GM18907 (cell line): ENCODE results near the gene PEAK1.
"Not testable (repeated sequence)": the region's sequence is repeated elsewhere in the genome, so short reads cannot be mapped to it uniquely, and the experiment has no call there.

Experiments used
- ATAC-seq: cut with Tn5 transposase; IDR thresholded peaks from one replicate; pipeline ENCODE4 v1.9.1; 2021; ENCODE audit warnings: mild to moderate bottlenecking, moderate library complexity; ENCODE audit not compliant: unreplicated experiment

Gene PEAK1

DNA sequence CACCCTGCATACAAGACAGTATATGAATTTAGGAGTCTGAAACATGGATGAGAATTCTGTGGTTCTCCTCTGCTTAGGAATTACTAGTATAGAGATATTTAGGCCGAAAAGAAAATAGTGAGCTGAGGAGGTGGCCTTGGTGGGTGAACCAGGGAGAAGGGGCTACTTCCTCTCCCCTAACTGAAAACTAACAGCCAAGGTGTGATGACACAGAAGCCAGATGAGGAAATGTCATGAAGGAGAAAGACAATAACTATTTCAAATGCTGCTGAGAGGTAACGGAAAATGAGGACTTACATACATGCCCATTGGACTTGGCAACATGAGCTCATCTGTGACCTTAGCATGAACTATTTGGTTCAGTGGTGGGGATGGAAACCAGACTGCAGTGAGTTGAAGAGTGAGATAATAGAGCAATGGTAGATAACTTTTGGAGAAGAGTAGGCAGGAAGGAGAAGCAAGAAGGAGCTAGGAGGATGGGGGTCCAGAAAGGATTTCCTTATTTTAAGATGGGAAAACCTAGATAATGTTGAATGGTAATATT, 234.6 kb downstream of the PEAK1 start:
- ATAC-seq: no peak

DNA sequence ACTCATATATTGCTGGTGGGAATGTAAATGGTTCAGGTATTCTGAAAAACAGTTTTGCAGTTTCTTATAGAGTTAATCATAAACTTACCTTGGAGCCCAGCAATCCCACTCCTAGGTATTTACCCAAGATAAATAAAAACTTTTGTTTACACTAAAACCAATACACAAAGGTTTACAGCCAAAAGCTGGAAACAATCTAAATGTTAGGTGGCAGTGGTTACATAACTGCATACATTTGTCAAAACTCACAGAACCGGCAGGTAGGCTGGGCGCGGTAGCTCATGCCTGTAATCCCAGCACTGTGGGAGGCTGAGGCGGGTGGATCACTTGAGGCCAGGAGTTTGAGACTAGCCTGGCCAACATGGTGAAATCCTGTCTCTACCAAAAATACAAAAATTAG, 235.6 kb downstream of the PEAK1 start:
- not testable (repeated sequence) for ATAC-seq

DNA sequence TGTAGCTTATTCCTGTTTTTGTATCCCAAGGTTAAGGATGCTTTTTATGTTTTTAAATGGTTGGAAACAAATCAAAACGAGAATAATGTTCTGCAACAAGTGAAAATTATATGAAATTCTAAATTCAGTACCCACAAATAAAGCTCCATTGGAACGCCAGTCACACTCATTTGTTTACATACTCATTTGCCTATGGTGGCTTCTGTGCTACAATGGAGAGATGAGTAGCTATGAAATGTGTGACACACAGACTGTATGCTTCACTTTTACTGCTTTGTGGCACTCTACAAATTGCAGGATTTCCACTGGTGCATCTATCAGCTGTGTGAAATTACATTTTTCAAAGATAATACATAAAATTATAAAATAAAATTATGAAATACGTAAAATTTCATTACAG, 236.8 kb downstream of the PEAK1 start:
- no peak for ATAC-seq

DNA sequence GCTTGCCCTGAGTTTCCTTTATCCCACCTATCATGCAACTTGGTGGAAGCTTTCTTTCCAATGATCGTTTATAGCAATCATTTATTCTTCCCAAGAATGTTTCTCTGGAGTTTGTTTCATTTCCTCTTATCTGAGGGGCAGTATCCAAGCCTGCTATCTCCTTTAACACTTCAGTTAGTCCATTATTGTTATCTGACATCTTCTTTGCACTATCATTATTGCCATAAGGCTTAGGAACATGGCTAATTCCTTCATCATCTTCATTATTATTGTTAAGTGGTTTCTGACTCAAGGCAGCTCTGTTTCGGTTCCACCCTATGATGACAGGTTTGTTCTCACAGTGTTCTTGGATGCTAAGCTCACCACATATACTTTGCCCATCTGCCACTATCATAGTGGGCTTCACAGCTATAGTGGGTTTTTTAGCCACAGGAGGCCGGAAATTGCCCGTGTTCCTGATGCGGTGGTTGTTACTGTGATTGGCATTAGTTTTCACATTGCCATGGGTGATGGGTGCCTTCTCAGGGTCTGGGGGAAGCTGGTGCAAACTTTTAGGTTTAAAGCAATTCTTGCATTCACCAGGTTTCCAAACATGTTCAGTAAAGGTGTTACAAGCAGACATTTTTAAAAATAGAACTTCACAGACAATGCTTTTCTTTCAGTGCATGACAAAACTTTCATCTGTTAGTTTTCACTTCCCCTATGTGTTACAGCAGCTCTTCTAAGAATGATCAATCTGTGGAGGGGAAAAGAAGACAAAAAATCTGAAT, 238.4 kb downstream of the PEAK1 start:
- ATAC-seq: peak; percentile 56

DNA sequence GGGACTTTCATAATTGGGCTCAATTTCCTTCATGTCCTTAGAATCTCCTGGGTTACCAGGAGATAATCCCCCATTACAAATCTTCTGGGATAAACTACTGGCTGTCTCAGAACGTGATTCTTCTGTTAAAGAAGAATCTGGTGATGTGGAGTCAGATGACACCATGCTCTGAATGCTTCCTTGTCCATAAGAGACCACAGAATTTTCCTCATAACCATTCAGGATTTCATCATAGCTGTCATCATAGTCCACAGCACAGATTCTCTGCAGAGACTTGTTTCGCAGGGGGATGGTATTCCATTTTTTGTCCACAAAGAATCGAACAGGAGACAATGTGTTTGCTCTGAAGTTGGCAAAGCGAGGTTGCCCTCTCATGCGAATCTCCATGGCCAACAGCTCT, 239.1 kb downstream of the PEAK1 start:
- no peak for ATAC-seq

DNA sequence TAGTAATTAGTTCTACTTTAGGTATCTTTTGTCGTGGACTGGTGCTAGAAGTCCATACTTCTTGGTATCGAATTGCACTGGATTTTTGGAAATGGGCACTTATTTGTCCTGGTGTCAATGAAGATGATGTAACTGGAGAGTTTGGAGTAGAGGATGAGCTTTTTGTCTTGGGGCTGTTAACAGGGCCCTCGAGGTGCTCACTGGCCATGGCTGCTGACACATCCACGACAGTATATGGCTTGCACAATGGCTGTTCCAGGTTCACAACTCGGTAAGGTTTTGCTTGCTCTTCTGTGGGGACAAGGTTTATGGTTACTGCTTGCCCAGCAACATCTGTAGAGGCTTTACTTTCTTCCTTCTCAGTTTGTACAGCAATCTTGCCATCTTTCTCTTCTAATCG, 239.6 kb downstream of the PEAK1 start:
- no peak for ATAC-seq

DNA sequence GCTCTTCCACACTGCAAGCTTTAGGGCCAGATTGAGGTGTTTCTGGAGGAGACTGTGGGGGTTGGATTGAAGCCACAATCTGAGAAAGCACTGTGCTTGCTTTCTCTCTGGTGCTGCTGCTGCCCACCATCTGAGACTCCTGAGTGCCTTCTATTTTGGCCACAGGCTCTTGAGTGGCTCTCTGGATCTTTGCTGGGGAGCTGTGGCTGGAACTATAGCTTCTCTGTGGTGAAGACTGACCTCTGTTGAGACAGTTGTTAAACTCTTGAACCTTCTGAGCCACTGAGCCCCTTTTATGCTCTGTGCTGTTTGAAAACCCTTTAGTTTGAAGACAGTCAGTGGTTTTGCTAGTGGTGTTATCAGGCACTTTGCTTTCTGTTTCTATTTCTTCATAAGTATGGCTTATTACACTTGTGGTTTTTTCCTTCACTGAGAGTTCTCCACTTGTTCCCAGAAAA, 240.3 kb downstream of the PEAK1 start:
- peak; percentile 65 for ATAC-seq

DNA sequence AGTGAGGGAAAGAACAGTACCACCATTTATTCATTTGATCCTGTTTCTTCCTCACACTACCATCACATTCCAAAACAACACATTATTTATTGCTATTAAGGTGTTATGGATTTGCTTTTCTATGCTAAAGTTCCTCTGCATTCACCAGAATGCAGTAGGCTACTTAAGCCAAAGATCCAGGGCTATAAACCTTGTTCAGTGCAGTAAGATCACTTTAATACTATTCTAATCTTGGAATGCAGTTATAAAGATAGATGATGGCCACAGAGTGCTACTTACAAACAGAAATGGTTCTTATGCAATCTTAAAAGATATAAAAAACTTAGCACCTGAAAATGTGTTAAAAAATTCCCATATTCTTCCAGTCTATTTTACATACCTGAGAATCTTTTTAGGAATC, 241.5 kb downstream of the PEAK1 start:
- no peak for ATAC-seq

DNA sequence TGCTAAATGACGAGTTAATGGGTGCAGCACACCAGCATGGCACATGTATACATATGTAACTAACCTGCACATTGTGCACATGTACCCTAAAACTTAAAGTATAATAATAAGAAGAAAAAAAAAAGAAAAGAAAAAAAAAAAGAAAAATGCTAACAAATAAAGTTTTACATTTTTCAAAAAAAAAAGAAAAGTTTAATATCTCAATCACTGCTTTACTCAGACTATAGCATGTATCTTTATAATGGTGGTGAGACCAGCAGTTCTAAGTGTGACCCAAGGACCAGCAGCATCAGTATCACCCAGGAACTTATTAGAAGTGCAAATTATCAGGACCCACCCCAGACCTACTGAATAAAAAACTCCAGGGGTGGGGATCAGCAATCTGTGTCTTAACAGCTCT, 243.8 kb downstream of the PEAK1 start:
- ATAC-seq: not testable (repeated sequence)

DNA sequence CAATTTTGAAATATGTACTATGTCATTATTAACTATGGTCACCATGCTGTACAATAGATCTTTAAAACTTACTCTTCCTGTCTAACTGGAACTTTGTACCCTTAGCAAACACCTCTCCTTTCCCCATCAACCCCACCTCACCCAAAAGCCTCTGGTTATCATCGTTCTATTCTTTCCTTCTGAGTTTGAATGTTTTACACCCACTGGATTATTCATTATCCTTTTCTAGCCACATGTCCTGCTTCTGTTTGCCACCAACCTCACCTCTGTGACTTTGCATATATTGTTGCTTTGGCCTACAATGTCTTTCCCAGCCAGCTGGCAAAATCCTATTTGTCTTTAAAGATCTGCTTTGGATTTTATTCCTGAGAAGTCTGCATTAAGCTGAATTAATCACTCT, 246.4 kb downstream of the PEAK1 start:
- no peak for ATAC-seq

DNA sequence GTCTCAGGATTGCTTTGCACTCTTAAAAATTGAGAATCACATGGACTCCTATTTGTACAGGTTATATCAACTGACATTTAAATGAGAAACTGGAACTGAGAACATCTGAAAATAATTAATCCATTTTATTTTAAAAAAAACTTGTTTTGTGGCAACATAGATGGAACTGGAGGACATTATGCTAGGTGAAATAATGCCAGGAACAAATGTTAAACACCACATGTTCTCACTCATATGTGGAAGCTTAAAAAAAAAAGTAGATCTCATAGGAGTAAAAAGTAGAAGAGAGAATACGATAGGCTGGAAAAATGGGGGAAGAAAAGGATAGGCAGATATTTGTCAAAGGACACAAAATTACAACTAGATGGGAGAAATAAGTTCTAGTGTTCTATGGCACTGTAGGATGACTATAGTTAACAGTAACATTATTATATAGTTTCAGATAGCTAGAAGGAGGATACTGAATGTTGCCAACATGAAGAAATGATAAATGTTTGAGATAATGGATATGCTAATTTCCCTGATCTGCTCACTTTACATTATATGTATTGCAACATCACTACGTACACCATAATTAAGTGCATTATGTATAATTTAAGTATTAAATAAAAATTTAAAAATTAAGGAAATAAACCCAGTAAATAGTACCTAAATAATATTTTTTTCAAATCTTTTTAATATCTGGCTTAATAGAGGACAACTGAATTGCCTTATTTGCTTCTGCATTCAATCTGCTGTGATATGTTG, 248.5 kb downstream of the PEAK1 start:
- ATAC-seq: no peak

DNA sequence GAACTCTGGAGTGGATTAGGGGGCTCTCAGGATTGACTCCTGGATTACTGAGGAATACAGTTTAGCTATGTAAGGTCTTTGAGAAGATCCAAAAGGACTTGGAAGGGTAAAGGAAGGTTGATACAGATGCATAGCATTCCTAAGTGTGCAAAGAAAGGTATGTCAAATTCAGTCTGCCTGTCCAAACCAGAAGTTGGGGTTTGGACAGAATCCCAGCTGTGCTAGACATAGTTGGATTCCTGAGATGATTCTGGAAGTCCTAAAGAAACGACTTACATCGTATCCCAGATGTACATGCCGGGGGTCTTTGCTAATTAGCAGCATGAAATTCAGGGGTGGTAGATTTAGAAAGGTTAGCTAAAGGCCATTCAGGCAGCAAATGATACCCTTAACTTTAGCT, 251.3 kb downstream of the PEAK1 start:
- no peak for ATAC-seq

DNA sequence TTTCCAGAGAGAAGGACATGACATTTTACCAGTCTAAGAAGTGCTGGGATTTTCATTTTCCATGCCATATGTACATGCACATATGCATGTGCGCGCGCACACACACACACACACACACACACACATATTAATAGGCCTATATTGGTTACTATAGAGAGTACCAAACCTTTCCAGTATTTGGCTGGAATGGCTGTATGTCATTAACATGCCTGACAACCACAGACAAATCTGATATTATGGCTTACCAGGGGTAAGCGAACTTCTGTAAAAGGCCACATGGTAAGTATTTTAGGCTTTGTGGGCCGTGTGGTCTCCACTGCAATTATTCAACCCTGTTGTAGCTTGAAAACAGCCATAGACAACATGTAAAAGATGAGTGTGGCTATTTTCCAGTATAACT, 251.8 kb downstream of the PEAK1 start:
- no peak for ATAC-seq

DNA sequence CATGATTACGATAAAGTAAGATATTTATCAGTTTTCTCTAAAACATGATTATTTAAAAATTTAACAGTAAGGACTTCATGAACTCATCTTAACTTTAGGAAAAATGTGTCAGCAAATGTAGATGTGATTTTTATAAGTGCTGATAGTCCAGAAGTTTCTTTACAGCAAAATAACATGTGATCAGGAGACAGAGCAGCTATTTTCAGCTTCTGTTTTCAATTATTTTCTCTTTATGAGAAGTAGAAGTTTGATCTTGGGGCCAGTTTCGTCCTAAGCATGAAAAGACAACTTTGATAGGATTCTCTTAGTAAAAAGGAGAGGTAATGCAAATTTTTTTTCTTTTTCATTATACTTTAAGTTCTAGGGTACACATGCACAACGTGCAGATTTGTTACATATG, 252.5 kb downstream of the PEAK1 start:
- ATAC-seq: no peak

DNA sequence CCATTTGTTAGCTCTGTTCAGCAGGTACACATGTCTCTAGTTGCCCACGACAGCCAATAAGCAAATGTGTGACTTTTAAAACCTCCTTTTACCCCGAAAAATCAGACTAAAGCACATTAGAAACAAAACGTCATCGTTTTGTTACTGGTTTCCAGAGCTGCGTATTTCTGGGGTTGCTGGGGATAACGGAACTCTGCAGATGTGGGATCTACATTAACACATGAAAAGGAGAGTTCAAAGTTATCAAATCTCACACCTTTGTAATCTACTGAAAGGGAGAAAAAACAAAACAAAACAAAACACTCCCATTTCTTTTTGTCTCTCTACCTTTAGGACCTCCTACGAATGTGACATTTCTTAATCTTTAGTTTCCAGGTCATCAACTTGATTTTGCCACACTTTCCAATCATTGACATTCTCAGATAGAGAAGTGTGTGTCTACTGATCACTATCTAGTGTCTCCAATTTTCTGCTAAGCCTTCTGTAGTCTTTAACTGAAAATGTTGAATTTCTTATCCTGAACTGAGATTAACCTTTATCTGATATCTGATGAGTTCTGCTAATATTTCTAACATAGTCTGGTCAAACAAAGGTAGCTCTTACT, 256.0 kb downstream of the PEAK1 start:
- no peak for ATAC-seq

DNA sequence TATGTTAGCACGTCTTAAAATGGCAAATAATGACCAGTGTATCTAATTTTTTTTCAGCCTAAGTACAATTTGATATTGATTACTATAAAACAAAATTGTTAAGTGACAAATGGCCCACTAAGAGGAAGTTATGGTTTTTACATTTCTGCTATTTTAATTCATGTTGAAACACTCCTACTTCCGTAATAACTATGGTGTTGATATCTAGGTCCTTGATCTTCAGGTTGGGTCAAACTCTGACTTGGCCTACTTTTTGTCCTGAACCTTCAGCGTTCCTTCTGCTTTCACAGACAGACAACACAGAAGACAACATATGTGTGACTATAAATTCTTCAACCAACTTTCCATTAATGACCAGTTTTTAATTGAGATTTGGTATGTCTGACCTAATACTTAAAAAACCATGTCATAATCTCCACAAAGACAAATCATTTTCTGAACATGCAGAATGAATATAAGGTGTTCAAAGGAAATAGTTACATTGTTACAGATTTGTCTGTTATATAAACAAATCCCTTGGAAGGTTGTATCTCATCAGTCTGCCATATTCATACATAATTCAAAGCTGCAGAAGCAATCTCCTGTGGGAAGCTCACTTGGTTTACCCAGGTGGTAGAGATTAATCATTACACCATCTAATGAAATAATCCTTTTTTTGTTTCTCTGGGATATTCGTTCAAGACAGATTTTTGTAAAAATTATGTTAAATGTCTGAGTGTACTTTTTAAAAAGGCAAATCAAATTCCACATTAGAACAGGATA, 256.9 kb downstream of the PEAK1 start:
- no peak for ATAC-seq

DNA sequence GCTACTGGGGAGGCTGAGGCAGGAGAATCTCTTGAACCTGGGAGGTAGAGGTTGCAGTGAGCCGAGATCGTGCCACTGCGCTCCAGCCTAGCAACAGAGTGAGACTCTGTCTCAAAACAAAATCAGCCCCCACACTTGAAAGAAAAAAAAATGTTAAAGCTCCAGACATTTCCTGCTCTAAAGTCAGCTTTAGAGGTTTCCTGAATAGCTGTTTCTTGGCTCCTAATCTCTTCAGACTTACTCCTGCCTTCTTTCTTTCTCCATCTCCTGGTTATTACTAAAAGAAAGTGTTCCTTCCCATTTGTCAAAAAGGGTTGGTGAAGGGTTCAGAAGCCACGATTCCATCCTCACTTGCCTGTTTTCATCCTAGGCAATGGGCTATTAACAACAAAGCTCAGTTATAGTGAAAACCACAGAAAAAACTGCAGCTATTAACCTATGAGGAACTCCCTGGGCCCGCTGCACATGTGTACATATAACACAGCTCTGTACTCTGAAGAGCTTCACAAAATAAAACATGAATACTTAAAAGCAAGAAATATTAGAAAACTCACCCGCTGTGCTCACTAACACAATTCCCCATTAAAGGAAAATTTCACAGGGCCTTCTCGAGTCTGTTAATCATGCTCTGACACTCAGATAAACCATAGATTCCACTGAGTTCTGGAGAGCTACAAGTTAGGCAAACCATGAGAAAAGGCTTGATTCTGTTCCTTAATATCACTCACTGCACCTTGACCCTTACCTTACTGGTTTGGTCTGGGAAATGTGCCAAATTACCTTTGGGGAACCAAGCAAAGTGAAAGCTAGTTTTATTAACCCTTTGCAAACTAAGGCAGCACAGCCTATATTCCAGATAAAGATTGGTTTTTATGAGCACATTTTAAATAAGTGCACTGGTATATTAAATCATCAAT, 259.1 kb downstream of the PEAK1 start:
- ATAC-seq: no peak

DNA sequence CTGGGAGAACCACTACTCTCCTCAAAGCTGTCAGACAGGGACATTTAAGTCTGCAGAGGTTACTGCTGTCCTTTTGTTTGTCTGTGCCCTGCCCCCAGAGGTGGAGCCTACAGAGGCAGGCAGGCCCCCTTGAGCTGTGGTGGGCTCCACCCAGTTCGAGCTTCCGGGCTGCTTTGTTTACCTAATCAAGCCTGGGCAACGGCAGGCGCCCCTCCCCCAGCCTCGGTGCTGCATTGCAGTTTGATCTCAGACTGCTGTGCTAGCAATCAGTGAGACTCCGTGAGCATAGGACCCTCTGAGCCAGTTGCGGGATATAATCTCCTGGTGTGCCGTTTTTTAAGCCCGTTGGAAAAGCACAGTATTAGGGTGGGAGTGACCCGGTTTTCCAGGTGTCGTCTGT, 263.9 kb downstream of the PEAK1 start:
- ATAC-seq: not testable (repeated sequence)

DNA sequence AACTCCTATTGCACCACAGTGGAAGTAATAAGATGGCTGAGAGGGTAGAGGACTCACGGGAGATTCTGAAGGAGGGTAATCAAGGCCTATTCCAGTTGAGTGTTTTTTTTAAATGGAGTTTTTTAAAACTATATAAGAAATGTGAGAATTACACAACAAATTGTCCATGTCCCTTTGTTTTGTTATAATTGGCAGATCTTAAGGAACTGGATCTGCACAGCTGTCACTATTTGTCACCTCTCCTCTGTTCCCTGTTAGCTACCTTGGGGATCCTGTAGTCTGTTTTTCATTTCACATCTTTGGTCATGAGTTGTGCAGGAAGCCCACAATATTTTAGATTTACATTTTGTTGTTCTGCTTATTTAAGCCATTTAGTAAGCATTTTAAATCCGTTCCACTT, 271.7 kb downstream of the PEAK1 start:
- ATAC-seq: no peak

DNA sequence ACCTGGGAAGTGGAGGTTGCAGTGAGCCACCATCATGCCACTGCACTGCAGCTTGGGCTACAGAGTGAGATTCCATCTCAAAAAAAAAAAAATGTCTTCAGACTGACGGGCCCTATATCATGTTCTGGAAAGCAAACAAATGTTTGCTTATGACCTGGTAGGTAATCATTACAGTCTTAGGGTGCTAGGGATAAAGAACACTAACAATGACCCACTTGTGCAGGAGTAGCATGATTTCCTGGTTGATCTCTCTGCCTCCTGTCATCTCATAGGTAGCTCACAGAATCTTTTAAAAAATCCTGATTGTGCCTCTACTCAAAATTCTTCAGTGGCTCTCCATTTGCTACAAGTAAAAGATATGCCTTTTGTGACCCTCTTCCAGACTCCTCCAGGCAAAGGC, 274.5 kb downstream of the PEAK1 start:
- ATAC-seq: no peak
